H1 (cell line): Measurements from ENCODE around the gene AKR1C8. TPM values are rescaled to one million over a fixed set of nuclear protein-coding genes. Genes with fewer than 3 reads are reported as not detected.

Experiments used
- CTCF ChIA-PET: fragments of 300-600 bp; sonication (Branson Sonifier 250); formaldehyde crosslinking; loops from one replicate; lab custom pipeline; 2021; ENCODE audit not compliant: partially characterized antibody; lab: Charles Lee
- POLR2A ChIA-PET: fragments of 300-600 bp; sonication (Branson Sonifier 250); formaldehyde crosslinking; loops from one replicate; lab custom pipeline; 2021; ENCODE audit warnings: inconsistent platforms; ENCODE audit not compliant: partially characterized antibody; lab: Charles Lee
- DNase-seq, 2 experiments: peaks; one replicate each; pipeline versions ENCODE4 v3.0.0 to v3.0.0-alpha.2; 2010 to 2022; ENCODE audit warnings: low spot score in 2 of 2, low read depth in 1 of 2, mixed read lengths in 1 of 2
- FAIRE-seq: peaks from 2 replicates; lab custom pipeline; 2011; peaks lifted over from hg19 to GRCh38; lab: Jason Lieb, UNC
- H2AFZ ChIP-seq: 2 replicates; pipeline ENCODE4 v1.8.1; 2012; ENCODE audit warnings: low read length, inconsistent platforms
- H2AK5ac ChIP-seq: 2 replicates; pipeline ENCODE4 v1.6.1; 2013; ENCODE audit warnings: low read depth, low read length
- H2BK120ac ChIP-seq: replicated peaks from 2 replicates; pipeline ENCODE3; 2013; ENCODE audit warnings: low read depth, low read length, inconsistent platforms
- H2BK12ac ChIP-seq: 2 replicates; pipeline ENCODE4 v1.6.1; 2013; ENCODE audit warnings: low read depth, low read length
- H2BK15ac ChIP-seq: 2 replicates; pipeline ENCODE4 v1.6.1; 2013; ENCODE audit warnings: low read length
- H2BK20ac ChIP-seq: 2 replicates; pipeline ENCODE4 v1.6.1; 2013; ENCODE audit warnings: low read length
- H2BK5ac ChIP-seq: 2 replicates; pipeline ENCODE4 v1.6.1; 2013; ENCODE audit warnings: low read depth, low read length
- H3K14ac ChIP-seq: 2 replicates; pipeline ENCODE4 v1.6.1; 2013; ENCODE audit warnings: inconsistent platforms; ENCODE audit not compliant: insufficient read length
- H3K18ac ChIP-seq: 2 replicates; pipeline ENCODE4 v1.6.1; 2013; ENCODE audit warnings: low read length; ENCODE audit errors: extremely low read depth
- H3K23ac ChIP-seq: 2 replicates; pipeline ENCODE4 v1.6.1; 2013; ENCODE audit warnings: inconsistent platforms; ENCODE audit not compliant: insufficient read length
- H3K23me2 ChIP-seq: 2 replicates; pipeline ENCODE4 v1.6.1; 2013; ENCODE audit warnings: low read depth, low read length
- H3K27ac ChIP-seq: 2 replicates; pipeline ENCODE4 v1.6.1; 2011; ENCODE audit warnings: low read depth, low read length, inconsistent platforms
- H3K27me3 ChIP-seq, 4 experiments: replicated peaks in 1 of 4; 1 replicate in 1 of 4; 2 replicates in 3 of 4; pipeline versions ENCODE4 v1.6.1 to v1.8.1; 2011 to 2013; ENCODE audit warnings: low read length in 3 of 4, mild to moderate bottlenecking in 3 of 4, inconsistent platforms in 2 of 4, mixed read lengths in 2 of 4, moderate library complexity in 1 of 4; ENCODE audit not compliant: control insufficient read depth in 3 of 4, insufficient read depth in 3 of 4; ENCODE audit errors: extremely low read depth in 1 of 4
- H3K36me3 ChIP-seq, 4 experiments: 2 replicates each; pipeline versions ENCODE4 v1.6.1 to v1.8.1; 2011 to 2013; ENCODE audit warnings: mild to moderate bottlenecking in 4 of 4, low read length in 3 of 4, moderate library complexity in 2 of 4, control low read depth in 1 of 4, inconsistent platforms in 1 of 4; ENCODE audit not compliant: insufficient read depth in 4 of 4, control insufficient read depth in 2 of 4
- H3K4ac ChIP-seq: replicated peaks from 2 replicates; pipeline ENCODE3; 2013; ENCODE audit warnings: low read length, low read depth, mixed read lengths, inconsistent platforms; ENCODE audit not compliant: insufficient read length
- H3K4me1 ChIP-seq, 4 experiments: replicated peaks in 1 of 4; 1 replicate in 1 of 4; 2 replicates in 3 of 4; pipeline versions ENCODE4 v1.6.1 to v1.8.1; 2011 to 2013; ENCODE audit warnings: low read length in 3 of 4, inconsistent platforms in 2 of 4, mixed read lengths in 1 of 4; ENCODE audit not compliant: insufficient read depth in 4 of 4, control insufficient read depth in 3 of 4
- H3K4me2 ChIP-seq, 2 experiments: 2 replicates each; pipeline versions ENCODE4 v1.6.1 to v1.8.1; 2011 to 2013; ENCODE audit warnings: low read depth in 2 of 2, low read length in 2 of 2, control low read depth in 1 of 2, inconsistent platforms in 1 of 2, mild to moderate bottlenecking in 1 of 2; ENCODE audit not compliant: insufficient read depth in 1 of 2
- H3K4me3 ChIP-seq, 4 experiments: fragments of 200-600, 300-600 bp in 1 of 4; sonication (generic), shearing (Covaris generic), sonication (Bioruptor Twin) in 1 of 4; 2 replicates each; pipeline versions ENCODE4 v1.5.1 to v1.8.1; 2011 to 2016; ENCODE audit warnings: low read length in 4 of 4, low read depth in 3 of 4, control low read depth in 2 of 4, inconsistent platforms in 2 of 4, mild to moderate bottlenecking in 2 of 4, mixed read lengths in 1 of 4, moderate library complexity in 1 of 4; ENCODE audit not compliant: insufficient read depth in 2 of 4; ENCODE audit errors: extremely low read depth in 1 of 4
- H3K56ac ChIP-seq: replicated peaks from 2 replicates; pipeline ENCODE3; 2013; ENCODE audit warnings: low read depth, mild to moderate bottlenecking, mixed read lengths, low read length, inconsistent platforms; ENCODE audit not compliant: insufficient read length
- H3K79me1 ChIP-seq: 2 replicates; pipeline ENCODE4 v1.6.1; 2013; ENCODE audit warnings: low read depth, low read length, control low read depth
- H3K79me2 ChIP-seq, 2 experiments: 2 replicates each; pipeline versions ENCODE4 v1.6.1 to v1.8.1; 2012 to 2013; ENCODE audit warnings: low read length in 2 of 2, mild to moderate bottlenecking in 2 of 2, inconsistent platforms in 1 of 2; ENCODE audit not compliant: insufficient read depth in 2 of 2, control insufficient read depth in 1 of 2
- H3K9ac ChIP-seq, 4 experiments: replicated peaks in 1 of 4; 1 replicate in 1 of 4; 2 replicates in 3 of 4; pipeline versions ENCODE4 v1.6.1 to v1.8.1; 2011 to 2013; ENCODE audit warnings: low read depth in 3 of 4, low read length in 3 of 4, control low read depth in 2 of 4, mild to moderate bottlenecking in 2 of 4, moderate library complexity in 2 of 4, inconsistent platforms in 1 of 4; ENCODE audit errors: extremely low read depth in 1 of 4
- H3K9me3 ChIP-seq, 2 experiments: 2 replicates each; pipeline versions ENCODE4 v1.6.1 to v1.8.1; 2012 to 2013; ENCODE audit warnings: mild to moderate bottlenecking in 2 of 2, moderate library complexity in 2 of 2, control low read depth in 1 of 2, inconsistent platforms in 1 of 2, low read depth in 1 of 2, low read length in 1 of 2, mixed read lengths in 1 of 2; ENCODE audit not compliant: insufficient read depth in 2 of 2
- H4K20me1 ChIP-seq, 2 experiments: replicated peaks in 1 of 2; 2 replicates each; pipeline versions ENCODE3 to v1.8.1; 2011 to 2013; ENCODE audit warnings: inconsistent platforms in 2 of 2, low read length in 2 of 2, mild to moderate bottlenecking in 1 of 2; ENCODE audit not compliant: insufficient read depth in 2 of 2, control insufficient read depth in 1 of 2
- H4K5ac ChIP-seq: 2 replicates; pipeline ENCODE4 v1.6.1; 2013; ENCODE audit warnings: low read length, low read depth, mixed read lengths, inconsistent platforms; ENCODE audit not compliant: insufficient read length
- H4K8ac ChIP-seq: 2 replicates; pipeline ENCODE4 v1.8.0; 2013; ENCODE audit warnings: mild to moderate bottlenecking, moderate library complexity, low read length, inconsistent platforms; ENCODE audit not compliant: insufficient read depth; ENCODE audit errors: extremely low read depth
- H4K91ac ChIP-seq: replicated peaks from 2 replicates; pipeline ENCODE3; 2013; ENCODE audit warnings: low read length, mixed read lengths, inconsistent platforms; ENCODE audit not compliant: insufficient read length
- BRCA1 ChIP-seq: IDR thresholded peaks from 2 replicates; pipeline ENCODE4 v1.6.1; 2012; ENCODE audit warnings: low read depth, low read length, improper control_type of control experiment
- JUND ChIP-seq: IDR thresholded peaks from 2 replicates; pipeline ENCODE4 v1.6.1; 2011; ENCODE audit warnings: mild to moderate bottlenecking, improper control_type of control experiment, low read length
- RAD21 ChIP-seq, 2 experiments: IDR thresholded peaks in 1 of 2; conservative IDR thresholded peaks in 1 of 2; 2 replicates each; pipeline ENCODE4 v1.6.1; 2011; ENCODE audit warnings: low read depth in 2 of 2, low read length in 2 of 2, improper control_type of control experiment in 1 of 2, inconsistent platforms in 1 of 2, mild to moderate bottlenecking in 1 of 2, moderate library complexity in 1 of 2
- SP2 ChIP-seq: IDR thresholded peaks from 2 replicates; pipeline ENCODE4 v1.6.1; 2012; ENCODE audit warnings: mild to moderate bottlenecking, low read length, inconsistent platforms
- WGBS, 2 experiments: shearing (Covaris generic) in 1 of 2; methylation state at CpG; one replicate each; pipeline versions ENCODE4 v1.1.6 to v1.1.7; 2013 to 2015; ENCODE audit warnings: low lambda C conversion rate in 2 of 2, mixed read lengths in 2 of 2, inconsistent platforms in 1 of 2, low coverage in 1 of 2, missing lambda C conversion rate in 1 of 2; ENCODE audit not compliant: insufficient replicate concordance in 2 of 2, insufficient coverage in 1 of 2, insufficient read length in 1 of 2; ENCODE audit errors: extremely low coverage in 1 of 2, missing lambda C conversion rate in 1 of 2; 5-methylcytosine and 5-hydroxymethylcytosine counted together
- polyA plus RNA-seq, 7 experiments: library from polyadenylated mRNA; depleted of rRNA in 3 of 7; stranded (reverse) in 5 of 7; unstranded in 2 of 7; fragments of >200 nt in 5 of 7; fragments of 200-250 nt in 2 of 7; gene quantifications; 1 replicate in 5 of 7; 2 replicates in 1 of 7; 4 replicates in 1 of 7; pipeline versions ENCODE4 v1.2.1 to v1.2.3, GENCODE V29; 2011 to 2013; ENCODE audit warnings: missing spikeins in 2 of 7, mixed read lengths in 2 of 7
- total RNA-seq: library from RNA; stranded (reverse); fragmentation: NEBNext Ultra II Directional; extraction: Animal tissue kit (Norgen Biotek cat#: 25700); gene quantifications from 2 replicates; pipeline ENCODE4 v1.2.1, GENCODE V29; 2021

The AKR1C8 gene
- total and polyA plus RNA-seq, 2 of the 8 experiments (the other 6 are each of a cell fraction or from before 2014, with no cell fraction given): not detected

- TF ChIP-seq JUND (no peak), SP2 (no peak), RAD21 (IDR thresholded peaks at IDR 0.05 in 1 of 2, conservative IDR thresholded peaks at IDR 0.05 in 1 of 2; ENCODE audit: low read depth in 2 of 2, low read length in 2 of 2) (no peak), BRCA1 (no peak)
- TF ChIP-seq, all 59 proteins: peak for 0
- Histone ChIP-seq H3K18ac (no peak overlapping the region), H2BK15ac (no peak overlapping the region), H2BK120ac (no peak overlapping the region), H3K4me2 (no peak overlapping the region), H2AFZ (no peak overlapping the region), H4K20me1 (no peaks in the 10 kb centered on the region), H4K8ac (no peak overlapping the region), H2BK12ac (no peak overlapping the region), H3K79me1 (no peaks in the 10 kb centered on the region), H3K23ac (no peak overlapping the region), H2BK20ac (no peak overlapping the region), H3K23me2 (no peaks in the 10 kb centered on the region), H3K9ac (no peak overlapping the region), H3K4me3 (no peak overlapping the region), H3K36me3 (no peaks in the 10 kb centered on the region), H3K27ac (no peak overlapping the region), H4K5ac (no peak overlapping the region), H4K91ac (no peak overlapping the region), H3K4me1 (no peaks in the 10 kb centered on the region), H3K27me3 (no peaks in the 10 kb centered on the region), H3K79me2 (no peaks in the 10 kb centered on the region), H3K14ac (no peak overlapping the region), H2AK5ac (no peak overlapping the region), H3K9me3 (peaks cover 4 to 10% of the 10 kb centered on the region in 2 experiments; a peak in 2 of 4 replicates), H3K56ac (no peak overlapping the region), H3K4ac (no peak overlapping the region), H2BK5ac (no peak overlapping the region)
- DNase-seq: no peak
- WGBS, 2 experiments: 91% methylated on average over 5 of the region's 5 CpGs; no CpG with 5 or more reads in 1 of the 2 experiments
- POLR2A ChIA-PET: no interaction called here
- CTCF ChIA-PET: no interaction called here
- no peak for FAIRE-seq
Measured at GRCh38 chr10:5143137-5143536, 41.8 kb downstream of the AKR1C8 start.
